Measurements from ENCODE around the gene PRKCD.

Gene PRKCD

GRCh38 chr3:53154881-53155285 lies 6.1 kb upstream of the PRKCD start:
- Mint-ChIP-seq H3K4me3 (no peak overlapping the region), H3K36me3 (no peaks in the 10 kb centered on the region), H3K9me3 (no peaks in the 10 kb centered on the region), H3K27me3 (peaks cover 84% of the 10 kb centered on the region), H3K27ac (no peak overlapping the region), H3K4me1 (no peaks in the 10 kb centered on the region)
- no peak for DNase-seq
- CTCF ChIA-PET: interaction anchor here (1.0 to 1.4 kb wide), 3 partner anchors 40 to 41 kb away, joined by 3 to 4 read pairs (median 4); no protein-coding TSS in a partner anchor

GRCh38 chr3:53155760-53156159 lies 5.2 kb upstream of the PRKCD start:
- Mint-ChIP-seq H3K27ac (no peak overlapping the region), H3K9me3 (no peaks in the 10 kb centered on the region), H3K4me3 (no peak overlapping the region), H3K4me1 (peaks cover 5% of the 10 kb centered on the region), H3K36me3 (no peaks in the 10 kb centered on the region), H3K27me3 (peaks cover 92% of the 10 kb centered on the region)
- DNase-seq: no peak
- CTCF ChIA-PET: interaction anchor here (1.0 to 2.7 kb wide), 4 partner anchors 21 to 41 kb away, joined by 3 to 9 read pairs (median 4); no protein-coding TSS in a partner anchor

- peaks cover 92% of the 10 kb centered on the region for H3K27me3 Mint-ChIP-seq
- no peaks in the 10 kb centered on the region for H3K36me3 Mint-ChIP-seq
- no peaks in the 10 kb centered on the region for H3K9me3 Mint-ChIP-seq
- peaks cover 5% of the 10 kb centered on the region for H3K4me1 Mint-ChIP-seq
- CTCF ChIA-PET: interaction anchor here (2.7 kb wide), 1 partner anchor 22 kb away, joined by 9 read pairs; no protein-coding TSS in a partner anchor
- no peak for DNase-seq
- no peak overlapping the region for H3K4me3 Mint-ChIP-seq
- no peak overlapping the region for H3K27ac Mint-ChIP-seq
Observed at GRCh38 chr3:53156368-53156834, 4.6 kb upstream of the PRKCD start.

- peaks cover 76% of the 10 kb centered on the region for H3K27me3 Mint-ChIP-seq
- peaks cover 15% of the 10 kb centered on the region for H3K4me1 Mint-ChIP-seq
- no peaks in the 10 kb centered on the region for H3K9me3 Mint-ChIP-seq
- CTCF ChIA-PET: interaction anchor here (0.9 to 2.7 kb wide), 3 partner anchors 24 to 26 kb away, joined by 5 to 9 read pairs (median 5); no protein-coding TSS in a partner anchor
- H3K4me3 Mint-ChIP-seq: no peak overlapping the region
- no peak overlapping the region for H3K27ac Mint-ChIP-seq
- DNase-seq: no peak
- H3K36me3 Mint-ChIP-seq: no peaks in the 10 kb centered on the region
Observed at GRCh38 chr3:53157974-53158580, 2.9 kb upstream of the PRKCD start.

GRCh38 chr3:53158765-53159155 lies 2.2 kb upstream of the PRKCD start:
- no peak for DNase-seq
- Mint-ChIP-seq H3K9me3 (no peaks in the 10 kb centered on the region), H3K4me1 (peaks cover 17% of the 10 kb centered on the region), H3K27me3 (peaks cover 69% of the 10 kb centered on the region), H3K4me3 (no peak overlapping the region), H3K36me3 (no peaks in the 10 kb centered on the region), H3K27ac (no peak overlapping the region)
- CTCF ChIA-PET: interaction anchor here (0.5 to 1.6 kb wide), 4 partner anchors 12 to 191 kb away, joined by 3 to 5 read pairs (median 5); no protein-coding TSS in a partner anchor

- no peak overlapping the region for H3K27ac Mint-ChIP-seq
- peaks cover 62% of the 10 kb centered on the region for H3K27me3 Mint-ChIP-seq
- H3K36me3 Mint-ChIP-seq: no peaks in the 10 kb centered on the region
- H3K9me3 Mint-ChIP-seq: no peaks in the 10 kb centered on the region
- peak overlapping the region; percentile 79 for H3K4me3 Mint-ChIP-seq
- DNase-seq: no peak
- CTCF ChIA-PET: interaction anchor here (0.5 to 1.8 kb wide), 5 partner anchors 9 to 190 kb away, joined by 3 to 6 read pairs (median 5); no protein-coding TSS in a partner anchor
- H3K4me1 Mint-ChIP-seq: peaks cover 17% of the 10 kb centered on the region
Observed at GRCh38 chr3:53159156-53160060, 1.6 kb upstream of the PRKCD start.

- no peaks in the 10 kb centered on the region for H3K9me3 Mint-ChIP-seq
- H3K36me3 Mint-ChIP-seq: no peaks in the 10 kb centered on the region
- CTCF ChIA-PET: interaction anchor here (0.7 to 1.8 kb wide), 6 partner anchors 10 to 36 kb away, joined by 3 to 9 read pairs (median 4); no protein-coding TSS in a partner anchor
- H3K27me3 Mint-ChIP-seq: peaks cover 55% of the 10 kb centered on the region
- DNase-seq: no peak
- peak overlapping the region; percentile 29 for H3K27ac Mint-ChIP-seq
- peaks cover 17% of the 10 kb centered on the region for H3K4me1 Mint-ChIP-seq
- peak overlapping the region; percentile 79 for H3K4me3 Mint-ChIP-seq
Observed at GRCh38 chr3:53160061-53160659, 849 bp upstream of the PRKCD start.

GRCh38 chr3:53161450-53161819 lies 426 bp downstream of the PRKCD start:
- peaks cover 42% of the 10 kb centered on the region for H3K27me3 Mint-ChIP-seq
- H3K9me3 Mint-ChIP-seq: no peaks in the 10 kb centered on the region
- H3K27ac Mint-ChIP-seq: peak overlapping the region; percentile 73
- no peaks in the 10 kb centered on the region for H3K36me3 Mint-ChIP-seq
- CTCF ChIA-PET: interaction anchor here (1.3 to 1.4 kb wide), 3 partner anchors 27 to 35 kb away, joined by 4 to 9 read pairs (median 4); no protein-coding TSS in a partner anchor
- H3K4me3 Mint-ChIP-seq: peak overlapping the region; percentile 80
- DNase-seq: no peak
- peaks cover 17% of the 10 kb centered on the region for H3K4me1 Mint-ChIP-seq

GRCh38 chr3:53161820-53162671 lies 1.0 kb downstream of the PRKCD start:
- peak; percentile 65 for DNase-seq
- peak overlapping the region; percentile 73 for H3K27ac Mint-ChIP-seq
- peaks cover 36% of the 10 kb centered on the region for H3K27me3 Mint-ChIP-seq
- peaks cover 17% of the 10 kb centered on the region for H3K4me1 Mint-ChIP-seq
- no peaks in the 10 kb centered on the region for H3K9me3 Mint-ChIP-seq
- CTCF ChIA-PET: interaction anchor here (2.2 kb wide), 1 partner anchor 28 kb away, joined by 6 read pairs; no protein-coding TSS in a partner anchor
- H3K4me3 Mint-ChIP-seq: peak overlapping the region; percentile 80
- no peaks in the 10 kb centered on the region for H3K36me3 Mint-ChIP-seq

- Mint-ChIP-seq H3K9me3 (no peaks in the 10 kb centered on the region), H3K36me3 (no peaks in the 10 kb centered on the region), H3K4me1 (peaks cover 17% of the 10 kb centered on the region), H3K4me3 (peak overlapping the region; percentile 80), H3K27ac (peak overlapping the region; percentile 40), H3K27me3 (peaks cover 28% of the 10 kb centered on the region)
- CTCF ChIA-PET: interaction anchor here (0.7 to 2.2 kb wide), 3 partner anchors 29 to 34 kb away, joined by 3 to 6 read pairs (median 4); no protein-coding TSS in a partner anchor
- peak; percentile 61 for DNase-seq
Observed at GRCh38 chr3:53162672-53163443, 1.8 kb downstream of the PRKCD start.

- CTCF ChIA-PET: interaction anchor here (0.7 to 2.2 kb wide), 4 partner anchors 29 to 66 kb away, joined by 3 to 6 read pairs (median 4); no protein-coding TSS in a partner anchor
- H3K4me3 Mint-ChIP-seq: peak overlapping the region; percentile 80
- H3K36me3 Mint-ChIP-seq: no peaks in the 10 kb centered on the region
- H3K27me3 Mint-ChIP-seq: peaks cover 19% of the 10 kb centered on the region
- no peaks in the 10 kb centered on the region for H3K9me3 Mint-ChIP-seq
- no peak overlapping the region for H3K27ac Mint-ChIP-seq
- peaks cover 21% of the 10 kb centered on the region for H3K4me1 Mint-ChIP-seq
- no peak for DNase-seq
Observed at GRCh38 chr3:53163444-53164387, 2.7 kb downstream of the PRKCD start.

Data from activated naive CD4-positive, alpha-beta T cell treated with anti-CD3 and anti-CD28 coated beads, Interleukin-2, amount 10 ng/mL, durations not matched to agents 7 days and 5 days (primary cell).